Stimulated activated CD4-positive, alpha-beta T cell treated with anti-CD3 and anti-CD28 coated beads, TNF-alpha, amount 100 ng/mL, for 1 hour (primary cell): ENCODE data around the gene DHRS2.
"Not testable (repeated sequence)": the region's sequence is repeated elsewhere in the genome, so short reads cannot be mapped to it uniquely, and the experiment has no call there.

Experiments
- DNase-seq, 3 donors: peaks; one replicate each; pipeline ENCODE4 v3.0.0-alpha.2; 2020; ENCODE audit warnings: low read depth in 3 of 3, low spot score in 1 of 3

The DHRS2 gene

GRCh38 chr14:23632461-23633159 is 3.6 kb upstream of the DHRS2 start:
- DNase-seq: no peak

- DNase-seq: no peak
Observed at GRCh38 chr14:23633160-23633701, 2.9 kb upstream of the DHRS2 start.

GRCh38 chr14:23634698-23635412 is 1.3 kb upstream of the DHRS2 start:
- not testable (repeated sequence) for DNase-seq

GRCh38 chr14:23637312-23637654 is 1.1 kb downstream of the DHRS2 start:
- not testable (repeated sequence) for DNase-seq

GRCh38 chr14:23637655-23638413 is 1.7 kb downstream of the DHRS2 start:
- not testable (repeated sequence) for DNase-seq

- no peak for DNase-seq
Observed at GRCh38 chr14:23638414-23639047, 2.4 kb downstream of the DHRS2 start.

GRCh38 chr14:23639048-23639890 is 3.1 kb downstream of the DHRS2 start:
- DNase-seq: no peak

GRCh38 chr14:23639891-23640523 is 3.8 kb downstream of the DHRS2 start:
- DNase-seq: no peak

GRCh38 chr14:23640524-23641141 is 4.5 kb downstream of the DHRS2 start:
- no peak for DNase-seq

- DNase-seq: no peak
Observed at GRCh38 chr14:23641180-23641914, 5.2 kb downstream of the DHRS2 start.

GRCh38 chr14:23641915-23642588 is 5.9 kb downstream of the DHRS2 start:
- no peak for DNase-seq

GRCh38 chr14:23643533-23644194 is 7.5 kb downstream of the DHRS2 start:
- no peak for DNase-seq

- DNase-seq: no peak
Observed at GRCh38 chr14:23644195-23644918, 8.2 kb downstream of the DHRS2 start.

GRCh38 chr14:23644919-23645336 is 8.8 kb downstream of the DHRS2 start:
- no peak for DNase-seq

GRCh38 chr14:23645504-23645811 is 9.3 kb downstream of the DHRS2 start:
- no peak for DNase-seq

GRCh38 chr14:23645812-23646647 is 9.9 kb downstream of the DHRS2 start:
- no peak for DNase-seq
